Liver (tissue), 2 donors: ENCODE results near the gene PSMG3.

ENCODE experiments used
- CTCF ChIP-seq: fragments of 150-350 bp; IDR thresholded peaks from 2 replicates; pipeline ENCODE4 v1.5.1; 2017; ENCODE audit warnings: improper control_type of control experiment, low read depth, low read length; ENCODE audit not compliant: missing input control
- YY1 ChIP-seq: IDR thresholded peaks from 2 replicates; pipeline ENCODE4 v1.6.1; 2016; ENCODE audit warnings: antibody characterized with exemption, mild to moderate bottlenecking
- donor health status: healthy.

GRCh38 chr7:1555046-1555812, 14.6 kb downstream of the PSMG3 start:
- TF ChIP-seq CTCF (no peak), YY1 (no peak)
